Activated CD4-positive, CD25-positive, alpha-beta regulatory T cell (primary cell): ENCODE results near the gene PYM1.

Experiments
- DNase-seq, 4 experiments: peaks; one replicate each; lab custom pipeline; 2025; lab: John Stamatoyannopoulos, UW

PYM1 gene

DNA sequence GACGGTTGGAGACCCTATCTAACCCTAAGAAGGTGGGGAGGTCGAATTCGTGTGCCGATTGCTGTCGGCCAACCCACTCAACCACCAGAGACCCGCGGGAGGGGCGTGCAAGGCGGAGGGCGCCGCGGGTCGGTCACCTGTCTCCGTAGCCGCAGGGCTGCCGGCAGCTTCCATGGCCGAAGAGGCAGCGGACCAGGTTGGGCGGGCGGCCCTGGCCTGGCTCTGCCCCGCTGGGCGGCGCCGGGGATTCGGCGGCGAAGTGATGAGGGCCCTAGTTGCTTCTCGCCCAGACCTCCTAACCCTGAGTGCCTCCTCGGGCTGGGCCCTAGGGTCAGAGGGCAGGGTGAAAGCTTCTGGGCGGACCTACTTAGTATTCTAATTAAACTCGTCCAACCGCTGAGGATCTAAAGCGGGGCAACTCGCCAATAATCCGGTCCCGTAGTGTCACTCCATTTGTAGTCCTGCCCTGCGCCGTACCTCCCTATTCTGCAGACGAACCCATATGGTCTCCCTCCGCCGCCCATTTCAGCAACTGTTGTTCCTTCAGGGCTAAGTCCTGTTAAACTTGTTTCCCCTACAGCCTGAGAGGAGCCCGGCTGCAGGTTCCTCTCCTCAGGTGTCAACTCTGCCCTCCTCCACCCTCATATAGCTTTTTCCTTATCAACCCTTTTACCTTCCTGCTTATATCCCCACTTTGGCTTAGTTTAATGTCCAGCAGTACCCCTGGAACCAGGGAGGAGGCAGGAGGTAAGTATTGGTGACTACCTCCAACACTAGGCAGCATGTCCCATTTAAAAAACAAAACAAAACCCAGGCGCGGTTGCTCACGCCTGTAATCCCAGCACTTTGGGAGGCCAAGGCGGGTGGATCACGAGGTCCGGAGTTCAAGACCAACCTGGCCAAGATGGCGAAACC is at the start of gene PYM1:
PYM1 (minus strand) TSS at position 307 of the 915 bp plus-strand sequence; CDS start at position 174, 133 bp downstream.
- DNase-seq: peak; percentile 40 to 56 (median 50)

DNA sequence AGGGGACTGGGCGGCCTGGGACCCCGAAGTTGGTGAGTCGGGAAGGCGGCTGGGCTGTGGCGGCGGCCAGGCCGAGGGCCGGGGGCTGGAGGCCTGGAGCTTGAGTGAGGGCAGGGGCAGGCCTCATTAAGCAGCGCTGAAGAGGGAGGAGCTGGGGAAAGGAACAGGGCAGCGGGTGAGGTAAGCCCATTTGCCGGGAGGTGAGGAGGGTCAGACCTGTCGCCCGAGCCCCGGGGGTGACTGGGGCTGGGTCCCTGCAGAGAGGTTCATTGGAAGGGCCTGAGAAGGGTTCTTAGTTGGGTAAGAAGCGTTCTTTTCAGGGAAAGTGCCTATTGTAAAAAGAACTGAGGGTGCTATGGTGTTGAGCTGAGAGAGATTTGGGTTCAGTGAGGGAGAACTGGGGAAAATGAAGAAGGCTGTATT is 46.6 kb upstream of the PYM1 start:
- peak in 1 of 4 experiments; percentile 34 for DNase-seq

DNA sequence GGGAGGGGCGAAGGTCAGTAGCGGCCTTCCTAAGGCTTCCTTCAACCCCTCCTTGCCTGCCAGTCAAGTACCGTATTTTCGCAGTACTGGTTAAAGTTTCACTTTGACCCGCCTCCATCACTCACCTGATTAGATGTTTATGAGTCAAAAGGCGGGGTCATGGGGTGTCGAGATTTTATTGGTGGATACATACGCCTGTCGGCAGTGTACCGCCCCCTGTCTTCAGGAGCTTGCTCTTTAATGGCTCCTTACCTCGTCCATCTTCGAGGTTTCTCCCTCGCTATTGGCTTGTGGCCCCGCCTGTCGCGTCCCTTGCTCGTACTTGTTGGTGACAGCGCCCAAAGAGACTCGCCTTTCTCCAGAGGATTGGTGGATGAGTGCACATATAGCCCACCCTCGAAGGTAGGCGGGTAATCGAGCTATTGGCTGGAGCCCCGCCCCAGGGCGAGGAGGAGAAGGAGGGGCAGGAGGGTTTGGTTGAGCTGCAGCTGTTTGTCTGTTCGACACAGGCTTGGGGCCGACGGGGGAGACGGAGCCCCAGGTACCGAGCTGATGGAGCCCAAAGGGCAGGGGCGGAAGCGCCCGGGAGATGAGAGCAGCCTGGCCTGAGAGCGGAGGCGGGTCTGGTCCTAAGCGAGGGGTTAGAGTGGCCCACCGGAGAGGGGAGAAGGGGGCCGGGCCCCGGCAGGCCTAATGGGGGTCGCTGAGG is 46.1 kb upstream of the PYM1 start, which contains the start of gene RAB5B:
RAB5B (plus strand) TSS at position 480 of the 709 bp plus-strand sequence. CDS start 12,883 bp downstream, outside the sequence.
- peak; percentile 90 to 97 (median 94) for DNase-seq

DNA sequence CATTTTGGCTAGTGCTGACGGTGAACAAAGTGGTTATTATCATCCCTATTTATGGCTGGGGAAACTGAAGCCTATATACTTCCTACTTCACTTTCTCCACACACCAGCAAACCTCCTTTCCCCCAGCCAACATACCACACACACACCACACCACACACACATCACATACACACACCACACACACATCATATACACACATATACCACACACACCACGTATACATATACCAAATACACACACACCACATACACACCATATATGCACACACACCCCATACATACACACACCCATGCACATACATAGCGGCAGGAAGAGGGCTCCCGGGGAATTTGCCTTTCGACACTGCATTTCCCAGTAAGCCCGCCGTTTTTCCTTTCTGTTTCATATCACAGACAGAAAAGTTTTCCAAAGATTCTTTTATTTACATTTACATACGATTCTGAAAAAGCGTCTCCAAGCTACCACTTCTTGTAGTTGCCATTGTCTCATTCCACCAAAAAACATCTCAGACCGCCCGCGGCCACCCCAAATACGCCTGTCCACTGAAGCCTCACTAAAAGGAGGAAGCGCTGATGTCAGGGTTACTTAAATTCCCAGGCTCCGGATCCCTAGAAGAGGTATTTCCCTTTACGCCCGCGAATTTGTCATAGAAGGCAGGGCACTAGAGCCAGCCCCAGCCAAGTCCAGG is 45.4 kb upstream of the PYM1 start:
- DNase-seq: no peak

DNA sequence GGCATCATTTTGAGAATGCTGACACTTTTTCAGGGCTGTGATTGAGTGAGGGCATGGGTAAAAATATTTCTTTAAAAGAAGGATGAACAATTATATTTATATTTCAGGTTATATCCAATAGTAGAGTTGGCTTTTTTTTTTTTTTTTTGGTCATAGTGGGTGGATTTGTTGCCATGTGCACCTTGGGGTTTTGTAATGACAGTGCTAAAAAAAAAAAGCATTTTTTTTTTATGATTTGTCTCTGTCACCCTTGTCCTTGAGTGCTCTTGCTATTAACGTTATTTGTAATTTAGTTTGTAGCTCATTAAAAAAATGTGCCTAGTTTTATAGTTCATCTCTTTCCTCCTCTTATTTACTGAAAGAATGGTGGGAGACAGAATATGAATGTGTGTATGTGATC is 44.8 kb upstream of the PYM1 start:
- no peak for DNase-seq

DNA sequence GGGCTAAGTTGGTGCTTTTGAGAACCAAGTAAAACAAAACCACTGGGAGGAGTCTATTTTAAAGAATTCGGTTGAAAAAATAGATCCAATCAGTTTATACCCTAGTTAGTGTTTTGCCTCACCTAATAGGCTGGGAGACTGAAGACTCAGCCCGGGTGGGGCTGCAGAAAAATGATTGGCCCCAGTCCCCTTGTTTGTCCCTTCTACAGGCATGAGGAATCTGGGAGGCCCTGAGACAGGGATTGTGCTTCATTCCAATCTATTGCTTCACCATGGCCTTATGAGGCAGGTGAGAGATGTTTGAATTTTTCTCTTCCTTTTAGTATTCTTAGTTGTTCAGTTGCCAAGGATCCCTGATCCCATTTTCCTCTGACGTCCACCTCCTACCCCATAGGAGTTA is 44.3 kb upstream of the PYM1 start:
- DNase-seq: no peak

DNA sequence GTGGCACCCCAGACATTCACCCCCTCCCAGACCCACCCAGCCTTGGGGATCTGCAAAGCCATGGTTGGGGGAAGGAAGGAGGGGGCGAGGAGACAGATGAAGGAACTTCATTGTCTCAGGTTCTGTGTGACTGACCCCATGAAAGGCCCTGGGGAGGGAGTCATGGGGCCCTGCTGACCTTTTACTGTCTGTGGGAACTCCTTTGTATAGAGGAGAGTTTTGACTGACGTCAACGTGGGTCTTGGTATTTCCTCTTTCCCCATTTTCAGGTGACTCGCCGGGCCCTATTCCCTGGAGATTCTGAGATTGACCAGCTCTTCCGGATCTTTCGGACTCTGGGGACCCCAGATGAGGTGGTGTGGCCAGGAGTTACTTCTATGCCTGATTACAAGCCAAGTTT is 43.1 kb upstream of the PYM1 start:
- no peak for DNase-seq

DNA sequence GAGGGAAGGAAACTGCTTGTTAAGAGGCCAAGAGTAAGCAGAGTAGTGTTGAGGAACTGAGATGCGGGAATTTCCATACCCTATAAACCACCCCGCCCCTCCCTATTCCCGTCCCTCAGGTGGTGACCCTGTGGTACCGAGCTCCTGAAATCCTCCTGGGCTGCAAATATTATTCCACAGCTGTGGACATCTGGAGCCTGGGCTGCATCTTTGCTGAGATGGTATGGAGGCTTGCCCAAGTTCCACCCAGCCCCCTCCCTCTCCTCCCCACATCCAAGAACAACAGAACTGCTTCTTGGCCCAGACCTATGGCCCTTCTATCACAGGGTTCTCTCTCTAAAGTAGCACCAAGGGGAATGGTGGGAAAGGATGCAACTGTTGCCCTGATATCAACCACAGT is 41.7 kb upstream of the PYM1 start:
- no peak for DNase-seq

DNA sequence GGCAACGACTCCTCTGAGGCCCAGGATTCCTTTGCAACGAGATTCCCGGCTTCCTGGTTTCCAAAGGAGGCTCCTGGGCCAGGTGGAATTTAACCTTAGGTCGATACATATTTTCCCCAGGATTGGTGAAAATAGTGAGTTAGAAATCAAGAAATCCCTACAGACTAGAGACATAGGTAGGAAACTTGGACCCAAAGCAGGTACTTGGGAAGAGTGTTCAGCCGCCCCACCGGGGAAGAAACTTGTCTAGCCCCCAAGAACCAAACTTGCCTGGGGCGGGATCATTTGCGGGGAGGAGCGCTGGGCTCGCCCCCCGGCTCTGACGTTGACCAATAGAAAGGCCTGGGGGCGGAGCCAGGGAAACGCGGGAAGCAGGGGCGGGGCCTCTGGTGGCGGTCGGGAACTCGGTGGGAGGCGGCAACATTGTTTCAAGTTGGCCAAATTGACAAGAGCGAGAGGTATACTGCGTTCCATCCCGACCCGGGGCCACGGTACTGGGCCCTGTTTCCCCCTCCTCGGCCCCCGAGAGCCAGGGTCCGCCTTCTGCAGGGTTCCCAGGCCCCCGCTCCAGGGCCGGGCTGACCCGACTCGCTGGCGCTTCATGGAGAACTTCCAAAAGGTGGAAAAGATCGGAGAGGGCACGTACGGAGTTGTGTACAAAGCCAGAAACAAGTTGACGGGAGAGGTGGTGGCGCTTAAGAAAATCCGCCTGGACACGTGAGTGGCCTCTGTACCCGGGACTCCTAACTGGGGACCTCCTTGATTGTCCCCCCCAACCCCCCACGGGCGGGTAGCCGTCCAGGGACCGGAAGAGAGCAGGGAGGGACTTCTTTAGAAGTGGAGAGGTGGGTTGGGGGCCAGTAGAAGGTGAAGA is 39.0 kb upstream of the PYM1 start, which contains the start of gene CDK2:
CDK2 (plus strand) TSS at position 423 of the 874 bp plus-strand sequence; CDS start at position 602, 179 bp downstream.
- peak; percentile 64 to 82 (median 66) for DNase-seq

DNA sequence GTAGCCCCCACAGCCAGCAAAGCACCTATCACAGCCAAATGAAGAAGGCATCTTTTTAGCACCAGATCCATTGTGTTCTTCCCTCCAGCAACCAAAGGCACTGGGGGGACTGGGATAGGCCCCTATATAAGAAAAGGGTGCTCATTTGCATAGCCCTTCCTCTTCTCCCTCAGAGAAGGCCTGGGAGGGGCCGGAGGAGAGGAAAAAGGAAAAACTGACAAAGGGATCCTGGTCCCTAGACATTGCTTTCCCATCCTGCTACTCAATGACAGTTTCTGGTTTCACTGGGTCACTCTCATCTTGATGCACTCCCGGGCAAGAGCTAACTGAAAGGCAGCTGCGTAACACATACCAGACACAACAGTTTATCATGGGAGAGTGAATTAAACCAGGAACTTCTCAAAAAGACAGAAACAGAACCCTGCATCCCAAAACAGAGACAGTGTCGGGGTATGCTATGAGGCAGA is 38.3 kb upstream of the PYM1 start, which contains the start of gene PMEL:
PMEL (minus strand) TSS at position 102 of the 467 bp plus-strand sequence; CDS start at position 71, 31 bp downstream.
- DNase-seq: no peak

DNA sequence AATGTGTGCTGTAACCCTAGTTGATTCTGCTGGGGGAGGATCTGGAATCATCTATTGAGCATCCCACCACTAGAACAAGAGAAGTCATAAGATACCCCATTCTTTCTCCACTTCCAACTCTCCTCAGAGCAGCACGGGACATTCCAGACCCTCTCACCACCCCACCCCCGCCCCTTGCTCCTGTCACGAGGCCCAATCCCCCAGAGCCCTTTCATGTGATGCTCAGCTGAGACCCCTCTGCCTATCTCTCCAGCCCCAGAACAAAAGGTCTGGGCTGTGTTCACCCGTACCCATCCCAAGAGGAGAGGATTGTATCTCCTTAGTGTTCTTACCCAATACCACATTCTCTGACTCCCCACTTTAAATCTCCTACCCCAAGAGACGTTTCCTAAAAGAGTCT is 37.5 kb upstream of the PYM1 start:
- DNase-seq: no peak

DNA sequence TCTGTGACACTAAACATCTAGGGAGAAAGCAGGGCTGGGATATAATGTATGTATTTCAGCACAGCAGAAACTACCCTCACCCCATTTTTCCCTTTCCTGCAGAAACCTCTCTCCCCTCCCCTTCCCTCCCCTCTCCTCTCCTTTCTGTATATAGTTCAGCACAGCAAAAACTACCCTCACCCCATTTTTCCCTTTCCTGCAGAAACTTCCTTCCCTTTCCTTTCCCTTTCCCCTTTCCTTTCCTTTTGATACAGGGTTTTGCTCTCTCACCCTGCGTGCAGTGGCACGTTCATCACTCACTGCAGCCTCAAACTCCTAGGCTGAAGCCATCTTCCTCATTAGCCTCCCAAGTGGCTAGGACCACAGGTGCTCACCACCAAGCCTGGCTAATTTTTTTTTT is 36.1 kb upstream of the PYM1 start:
- no peak for DNase-seq

DNA sequence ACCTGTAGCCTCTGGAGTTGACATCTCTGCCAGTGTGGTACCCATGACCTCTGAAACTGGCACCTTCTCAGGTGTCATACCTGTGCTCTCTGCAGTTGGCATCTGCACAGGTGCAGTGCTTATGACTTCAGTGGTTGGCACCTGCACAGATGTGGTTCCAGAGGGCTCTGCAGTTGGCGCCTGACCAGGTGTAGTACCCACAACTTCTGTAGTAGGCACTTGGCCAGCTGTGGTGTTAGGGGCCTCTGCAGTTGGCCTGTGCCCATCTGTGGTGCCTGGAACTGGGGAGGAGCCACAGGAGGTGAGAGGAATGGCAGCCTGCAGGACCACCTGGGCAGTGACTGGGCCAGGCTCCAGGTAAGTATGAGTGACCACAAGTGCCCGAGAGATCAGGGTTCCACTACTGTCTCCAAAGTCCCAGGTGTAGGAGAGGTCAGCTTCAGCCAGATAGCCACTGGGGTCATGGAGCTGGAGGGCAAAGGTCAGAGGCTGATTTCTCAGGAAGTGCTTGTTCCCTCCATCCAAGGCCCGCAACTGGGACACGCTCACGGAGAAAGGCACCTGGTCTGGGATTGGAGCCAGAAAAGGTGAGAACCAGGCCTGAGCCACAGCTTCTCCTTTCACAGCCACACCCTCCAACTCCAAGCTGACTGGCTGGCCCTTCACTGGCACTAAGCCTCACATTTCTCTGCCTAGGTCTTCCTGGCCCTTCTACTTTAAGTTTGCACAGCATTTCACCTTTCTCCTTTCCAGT is 29.6 kb upstream of the PYM1 start:
- no peak for DNase-seq

DNA sequence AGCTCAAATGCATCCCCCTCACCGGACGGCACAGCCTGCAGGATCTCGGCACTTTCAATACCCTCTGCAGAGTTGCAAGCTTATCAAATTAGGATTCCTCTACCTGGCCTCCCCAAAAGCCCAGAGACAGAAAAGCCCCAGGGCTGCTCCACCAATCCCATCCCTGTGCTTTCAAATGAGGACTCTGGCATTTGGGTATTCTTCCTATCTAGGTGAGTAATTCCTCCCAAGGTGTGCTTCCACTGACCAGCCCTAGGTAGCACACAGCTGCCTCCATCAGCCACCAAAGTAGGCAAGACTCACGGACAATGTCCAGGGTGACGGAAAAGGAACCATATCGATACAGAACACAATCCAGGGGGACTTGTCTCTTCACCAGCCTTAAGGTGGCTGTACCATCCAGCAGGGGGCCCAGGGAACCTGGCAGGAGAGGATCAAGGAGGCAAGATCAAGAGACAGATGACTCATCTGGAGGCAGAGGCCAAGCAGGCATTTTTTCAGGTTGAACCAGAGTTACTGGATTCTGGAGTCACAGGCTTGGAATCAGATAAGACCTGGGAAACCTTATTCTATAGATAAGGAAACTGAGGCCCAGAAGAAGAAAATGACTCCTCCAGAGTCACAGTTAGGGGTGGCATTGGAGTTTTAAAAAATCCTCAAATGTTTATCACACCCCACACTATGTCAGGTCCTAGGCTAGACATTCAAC is 28.3 kb upstream of the PYM1 start:
- DNase-seq: peak in 2 of 4 experiments; percentile 15 to 22

DNA sequence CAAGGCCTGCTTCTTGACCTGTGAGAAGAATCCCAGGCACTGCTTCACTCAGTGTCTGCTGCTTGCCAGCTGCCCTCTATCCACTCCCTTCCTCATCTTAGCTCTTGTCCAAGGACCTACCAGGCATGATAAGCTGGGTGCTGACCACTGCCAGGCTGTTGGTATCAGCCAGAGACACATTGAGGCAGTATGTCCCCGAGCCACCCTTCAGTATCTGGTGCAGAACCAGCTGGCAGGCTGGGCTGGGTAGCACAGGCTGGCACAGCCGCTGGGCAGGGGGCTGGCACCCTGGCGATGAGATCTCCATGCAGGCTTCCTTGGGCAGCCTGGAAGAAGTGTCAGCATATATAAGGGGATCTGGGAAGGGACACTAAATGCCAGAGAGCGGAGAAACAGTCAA is 27.6 kb upstream of the PYM1 start:
- no peak for DNase-seq

DNA sequence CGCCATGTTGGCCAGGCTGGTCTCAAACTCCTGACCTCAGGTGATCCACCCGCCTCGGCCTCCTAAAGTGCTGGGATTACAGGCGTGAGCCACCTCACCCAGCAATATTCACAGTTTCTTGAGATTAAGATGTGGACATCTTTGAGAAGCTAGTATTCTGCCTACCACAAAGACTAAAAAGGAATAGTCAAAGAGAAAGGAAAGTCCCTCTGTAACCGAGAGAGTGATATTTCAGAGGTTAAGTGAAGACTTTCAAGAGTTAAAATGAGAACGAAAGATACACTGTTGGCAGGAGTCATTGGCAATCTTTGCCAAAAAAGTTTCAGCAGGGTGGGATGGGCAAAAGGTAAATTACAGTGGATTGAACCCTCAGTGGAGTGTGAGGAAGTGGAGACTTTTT is 18.9 kb upstream of the PYM1 start:
- no peak for DNase-seq

DNA sequence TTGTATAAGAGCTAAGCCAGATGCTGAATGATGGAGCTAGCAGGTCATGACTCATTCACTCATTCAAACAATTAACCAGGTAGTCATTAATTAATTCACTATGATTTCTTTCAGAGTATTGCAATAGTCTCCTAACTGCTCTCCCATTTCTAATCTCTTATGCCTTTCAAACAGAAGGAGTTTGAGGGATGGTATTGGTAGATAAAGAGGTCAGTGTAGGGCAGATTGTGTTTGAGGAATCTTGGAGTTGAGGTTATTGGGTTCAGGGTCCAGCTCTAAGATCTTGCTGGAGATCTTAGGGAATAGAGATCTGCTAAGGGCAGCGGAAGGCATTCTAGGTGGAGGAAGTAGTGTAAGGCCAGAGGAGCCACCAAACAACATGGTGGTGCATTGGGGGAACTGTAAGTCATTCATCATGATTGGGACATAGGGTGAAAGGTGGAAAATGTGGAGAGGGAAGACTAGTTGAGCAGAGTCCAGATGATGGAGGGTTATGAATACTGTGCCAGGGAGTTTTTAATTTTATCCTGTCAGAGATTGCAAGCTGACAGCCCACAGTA is 15.0 kb upstream of the PYM1 start:
- DNase-seq: no peak

DNA sequence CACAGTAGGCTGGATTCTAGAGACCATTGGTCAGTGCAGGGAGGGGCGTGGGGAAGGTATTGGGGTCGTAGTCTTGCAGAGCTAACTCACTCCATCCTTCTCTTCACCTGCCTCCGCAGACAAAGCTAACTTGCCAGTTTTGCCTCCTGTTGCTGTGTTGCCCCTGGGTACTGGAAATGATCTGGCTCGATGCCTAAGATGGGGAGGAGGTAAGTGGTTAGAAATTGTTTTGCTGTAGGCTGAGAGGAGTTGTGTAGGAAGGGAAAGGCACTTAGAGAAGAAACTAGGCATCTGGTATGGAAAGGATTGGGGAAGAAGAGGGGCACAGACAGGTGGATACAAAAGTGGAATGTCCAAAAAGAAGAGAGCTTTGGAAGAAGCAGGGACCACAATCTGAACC is 14.4 kb upstream of the PYM1 start:
- no peak for DNase-seq

DNA sequence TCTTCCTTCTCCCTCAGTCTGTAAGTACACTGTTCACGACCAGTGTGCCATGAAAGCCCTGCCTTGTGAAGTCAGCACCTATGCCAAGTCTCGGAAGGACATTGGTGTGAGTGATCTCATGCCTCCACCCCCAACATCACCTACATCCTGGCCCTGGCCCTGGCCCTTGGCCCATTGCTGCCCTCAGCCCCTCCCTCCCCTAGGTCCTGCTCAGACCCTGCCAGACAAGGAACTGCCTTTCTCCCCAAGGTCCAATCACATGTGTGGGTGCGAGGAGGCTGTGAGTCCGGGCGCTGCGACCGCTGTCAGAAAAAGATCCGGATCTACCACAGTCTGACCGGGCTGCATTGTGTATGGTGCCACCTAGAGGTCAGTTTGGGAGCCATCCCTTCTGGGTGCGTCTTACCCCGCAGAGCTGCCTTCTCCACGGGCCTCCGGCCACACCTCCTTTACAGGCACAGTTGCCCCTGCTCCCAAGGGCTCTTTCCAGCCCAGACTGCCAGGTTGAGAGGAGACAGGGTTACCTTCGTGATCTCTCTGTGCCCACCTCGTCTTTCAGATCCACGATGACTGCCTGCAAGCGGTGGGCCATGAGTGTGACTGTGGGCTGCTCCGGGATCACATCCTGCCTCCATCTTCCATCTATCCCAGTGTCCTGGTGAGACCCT is 12.5 kb upstream of the PYM1 start:
- DNase-seq: peak; percentile 54 to 73 (median 68)
